ENCODE data around the gene SLC12A6.

- TF ChIP-seq POLR2A (IDR thresholded peaks at IDR 0.05; ENCODE audit: low read length) (no peak), GATA1 (IDR thresholded peaks at IDR 0.05; ENCODE audit: low read depth, low read length) (no peak)
Observed at GRCh38 chr15:34349769-34350168, 12.2 kb upstream of the SLC12A6 start.
